Subcutaneous adipose tissue (tissue), 4 donors: ENCODE measurements around the gene ITSN1. TPM values are rescaled to one million over a fixed set of nuclear protein-coding genes. Genes with fewer than 3 reads are reported as not detected.

ENCODE experiments used
- total RNA-seq, 4 donors: library from RNA; depleted of rRNA; stranded (reverse); fragments of >200 nt; gene quantifications; one replicate each; pipeline ENCODE4 v1.1.0, GENCODE V29; 2016
- TF ChIP-seq, protein P1 (sequence below): fragments of 450-650 bp; IDR thresholded peaks from one replicate; pipeline ENCODE4 v1.5.1; 2016; ENCODE audit warnings: low read depth, mild to moderate bottlenecking, control low read depth, antibody characterized with exemption, moderate library complexity

The ITSN1 gene
- total RNA-seq, 4 donors from 2014 or later = 110 to 241 (median 116) TPM

DNA sequence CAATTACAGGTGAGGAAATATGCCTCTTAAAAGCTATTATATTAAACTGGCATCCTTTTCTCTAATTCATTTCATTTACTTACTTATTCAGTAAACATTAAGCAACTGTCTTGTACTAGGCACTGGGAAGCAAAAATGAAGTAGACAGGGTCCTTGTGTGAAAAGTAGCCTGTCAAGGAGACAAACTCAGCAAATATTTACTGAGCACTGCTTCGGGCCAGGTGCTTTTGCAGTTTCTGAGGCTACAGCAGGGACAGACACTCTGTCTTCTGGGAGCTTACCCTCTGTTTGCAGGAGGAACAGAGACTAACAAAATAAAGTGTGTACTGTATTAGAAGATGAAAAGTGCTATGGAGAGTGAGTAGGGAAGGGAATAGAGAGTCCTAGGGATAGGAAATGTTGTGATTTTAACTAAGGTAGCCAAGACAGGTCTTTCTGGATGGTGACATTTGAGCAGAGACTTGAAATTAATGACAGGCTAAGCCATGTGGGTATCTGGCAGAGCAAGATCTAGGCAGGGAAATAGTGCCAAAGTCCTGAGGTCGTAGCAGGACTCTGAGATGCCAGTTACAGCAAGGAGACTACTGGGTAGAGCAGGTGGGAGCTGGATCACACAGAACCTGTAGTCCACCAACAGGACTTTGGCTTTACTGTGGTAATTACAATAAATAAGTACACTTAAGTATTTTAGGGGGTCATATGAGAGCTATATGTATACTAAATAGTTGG, 133.0 kb downstream of the ITSN1 start:
- TF ChIP-seq, protein P1, sequence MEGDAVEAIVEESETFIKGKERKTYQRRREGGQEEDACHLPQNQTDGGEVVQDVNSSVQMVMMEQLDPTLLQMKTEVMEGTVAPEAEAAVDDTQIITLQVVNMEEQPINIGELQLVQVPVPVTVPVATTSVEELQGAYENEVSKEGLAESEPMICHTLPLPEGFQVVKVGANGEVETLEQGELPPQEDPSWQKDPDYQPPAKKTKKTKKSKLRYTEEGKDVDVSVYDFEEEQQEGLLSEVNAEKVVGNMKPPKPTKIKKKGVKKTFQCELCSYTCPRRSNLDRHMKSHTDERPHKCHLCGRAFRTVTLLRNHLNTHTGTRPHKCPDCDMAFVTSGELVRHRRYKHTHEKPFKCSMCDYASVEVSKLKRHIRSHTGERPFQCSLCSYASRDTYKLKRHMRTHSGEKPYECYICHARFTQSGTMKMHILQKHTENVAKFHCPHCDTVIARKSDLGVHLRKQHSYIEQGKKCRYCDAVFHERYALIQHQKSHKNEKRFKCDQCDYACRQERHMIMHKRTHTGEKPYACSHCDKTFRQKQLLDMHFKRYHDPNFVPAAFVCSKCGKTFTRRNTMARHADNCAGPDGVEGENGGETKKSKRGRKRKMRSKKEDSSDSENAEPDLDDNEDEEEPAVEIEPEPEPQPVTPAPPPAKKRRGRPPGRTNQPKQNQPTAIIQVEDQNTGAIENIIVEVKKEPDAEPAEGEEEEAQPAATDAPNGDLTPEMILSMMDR = no peak

DNA sequence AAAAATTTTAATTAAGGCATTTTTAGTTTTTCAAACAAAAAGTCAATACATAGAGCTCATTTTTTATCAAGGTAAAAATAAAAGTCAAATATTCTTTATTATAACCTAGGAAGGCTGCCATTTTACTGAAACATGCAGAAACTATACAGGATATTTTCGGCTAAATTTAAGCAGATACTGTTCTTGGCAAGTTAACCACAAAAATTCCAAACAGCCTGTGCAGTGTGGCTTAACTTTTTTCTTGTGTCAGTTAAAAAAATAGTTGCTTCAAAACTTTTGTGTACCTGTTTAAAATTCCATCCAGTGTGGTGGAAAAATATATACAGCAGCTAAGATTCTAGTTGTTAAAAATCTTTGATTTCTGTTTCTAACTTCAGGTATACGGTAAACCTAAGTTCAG, 138.3 kb downstream of the ITSN1 start:
- TF ChIP-seq, protein P1 = no peak

DNA sequence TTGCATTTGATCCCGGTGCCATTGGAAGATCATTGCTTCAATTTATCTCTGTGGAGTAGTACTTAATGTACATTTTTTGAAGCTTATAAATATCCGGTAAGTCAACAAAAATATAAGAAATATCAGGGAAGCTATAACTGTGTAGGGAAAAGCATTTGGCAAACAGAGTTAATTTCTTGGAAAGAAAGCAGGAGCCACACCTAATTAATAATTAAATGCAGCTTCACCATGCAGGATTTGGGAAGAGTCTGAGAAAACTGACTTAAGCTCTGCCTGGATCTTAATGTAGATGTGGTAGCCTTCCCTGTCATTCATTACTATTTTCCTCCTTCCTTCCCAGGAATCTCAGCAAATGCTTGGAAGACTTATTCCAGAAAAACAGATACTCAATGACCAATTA, 138.8 kb downstream of the ITSN1 start:
- TF ChIP-seq, protein P1 = no peak

DNA sequence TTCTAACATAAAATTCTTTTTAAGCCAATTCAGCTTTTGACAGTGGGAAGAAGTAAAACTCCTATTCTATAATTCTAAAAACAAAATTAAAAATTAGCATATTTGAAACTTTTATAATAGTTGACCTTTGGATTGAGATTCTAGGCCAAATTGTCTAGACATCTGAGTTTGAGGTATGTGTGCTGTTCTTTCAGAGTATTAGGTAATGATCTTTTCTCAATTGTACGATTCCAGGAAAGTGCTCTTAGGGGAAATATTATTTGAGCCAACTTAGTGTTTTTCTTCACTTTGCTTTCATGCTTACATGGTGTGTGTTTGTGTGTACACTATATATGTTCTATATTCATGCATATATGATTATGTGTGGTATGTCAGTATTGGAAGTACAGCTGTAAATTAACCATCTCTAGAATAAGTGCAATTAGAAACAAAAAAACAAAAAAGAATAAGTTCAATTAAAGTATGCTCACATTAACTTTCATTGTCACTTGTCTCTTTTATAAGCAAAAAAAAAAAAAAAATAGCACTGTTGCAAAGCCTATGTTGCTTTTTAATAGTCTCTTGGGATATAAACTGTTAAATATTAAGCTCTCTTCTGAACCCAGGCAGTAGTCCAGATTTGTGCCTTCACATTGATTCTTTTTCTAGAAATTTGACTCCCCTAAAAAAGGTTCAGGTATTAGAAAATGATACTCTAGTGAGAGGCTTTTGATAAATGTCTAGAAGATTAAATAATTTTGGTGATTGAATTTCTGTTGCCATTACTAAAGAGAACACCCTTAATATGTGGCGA, 141.1 kb downstream of the ITSN1 start:
- TF ChIP-seq, protein P1 = no peak

DNA sequence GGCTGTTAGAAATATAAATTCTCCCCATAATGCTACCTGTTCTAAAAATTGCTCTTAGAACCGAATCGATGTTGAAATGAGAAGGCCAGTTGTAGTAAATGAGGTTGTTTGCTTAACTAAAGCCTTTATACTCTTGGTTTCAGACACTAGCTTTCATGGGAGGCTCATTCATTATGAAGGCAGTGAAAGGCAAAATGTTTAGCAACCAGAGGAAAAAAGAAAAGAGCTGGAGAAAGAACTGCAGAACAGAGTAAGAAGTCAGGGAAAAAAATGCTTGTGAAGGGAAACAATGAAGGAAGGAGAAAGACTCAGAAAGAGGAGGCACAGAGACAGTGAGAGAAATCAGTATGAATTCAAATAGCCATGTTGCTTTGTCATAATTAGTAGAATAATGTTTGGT, 145.1 kb downstream of the ITSN1 start:
- TF ChIP-seq, protein P1 = no peak

DNA sequence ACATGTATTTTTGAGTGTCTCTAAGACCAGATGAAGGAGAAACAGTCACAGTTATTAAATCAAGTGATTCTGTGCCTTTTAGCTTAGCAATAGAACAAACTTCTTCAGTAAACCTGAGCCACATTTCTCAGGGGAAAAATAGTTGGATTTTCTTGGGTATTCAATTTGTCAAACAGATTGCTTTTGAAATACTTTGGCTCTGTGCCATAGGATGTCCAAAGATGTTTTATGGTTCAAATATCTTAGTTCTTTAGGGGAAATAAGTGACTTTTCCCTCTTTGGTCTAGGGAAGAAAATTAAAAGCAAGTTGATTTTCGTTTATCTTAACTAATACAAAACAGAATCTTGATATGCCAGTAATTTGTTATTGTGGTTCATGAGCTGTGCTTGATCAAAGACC, 147.4 kb downstream of the ITSN1 start:
- TF ChIP-seq, protein P1 = no peak

DNA sequence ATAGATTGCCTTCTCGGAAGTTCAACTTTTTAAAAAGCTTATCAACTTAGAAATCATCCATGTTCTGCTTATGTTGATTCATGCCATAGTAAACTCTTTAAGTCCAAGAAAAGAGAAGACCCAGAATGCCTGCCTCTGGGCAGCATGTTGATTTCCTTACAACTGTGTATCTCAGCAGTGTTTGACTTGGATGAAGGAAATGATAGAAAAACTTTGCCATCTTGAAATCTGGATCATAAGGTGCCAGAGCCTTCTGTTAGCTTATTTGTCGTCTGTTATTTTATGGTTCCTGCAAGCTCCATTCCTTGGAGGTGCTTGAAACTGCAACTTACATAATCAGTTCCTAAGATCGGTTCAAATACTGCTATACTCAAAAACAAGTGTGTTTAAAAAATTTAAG, 148.8 kb downstream of the ITSN1 start:
- TF ChIP-seq, protein P1 = no peak
